Suprapubic skin (tissue), 4 donors: Measurements from ENCODE around the gene TMEM59L. TPM values are rescaled to one million over a fixed set of nuclear protein-coding genes. Genes with fewer than 3 reads are reported as not detected.

Experiments used
- DNase-seq, 2 donors: peaks; one replicate each; pipeline ENCODE4 v3.0.0-alpha.2; 2019; ENCODE audit warnings: low spot score in 2 of 2
- H3K27ac ChIP-seq: fragments of 200-600 bp; sonication (generic); one replicate; pipeline ENCODE4 v1.5.1; 2019
- H3K27me3 ChIP-seq: fragments of 200-600 bp; sonication (generic); one replicate; pipeline ENCODE4 v1.5.1; 2019
- H3K36me3 ChIP-seq: fragments of 200-600 bp; sonication (generic); one replicate; pipeline ENCODE4 v1.5.1; 2019
- H3K4me1 ChIP-seq: fragments of 200-600 bp; sonication (generic); one replicate; pipeline ENCODE4 v1.5.1; 2019
- H3K4me3 ChIP-seq: fragments of 200-600 bp; sonication (generic); one replicate; pipeline ENCODE4 v1.5.1; 2019; ENCODE audit warnings: mild to moderate bottlenecking
- H3K9me3 ChIP-seq: fragments of 200-600 bp; sonication (generic); one replicate; pipeline ENCODE4 v1.5.1; 2019
- EP300 ChIP-seq: sonication (generic); formaldehyde crosslinking; IDR thresholded peaks from one replicate; pipeline ENCODE4 v1.6.1; 2017; ENCODE audit warnings: antibody characterized with exemption
- POLR2A ChIP-seq, 2 donors: fragments of 450-650 bp; IDR thresholded peaks; one replicate each; pipeline ENCODE4 v1.6.1; 2017; ENCODE audit warnings: antibody characterized with exemption in 2 of 2, mild to moderate bottlenecking in 2 of 2, moderate library complexity in 2 of 2
- POLR2AphosphoS5 ChIP-seq, 3 donors: sonication (generic); formaldehyde crosslinking; IDR thresholded peaks; one replicate each; pipeline ENCODE4 v1.6.1; 2017; ENCODE audit warnings: antibody characterized with exemption in 3 of 3
- WGBS: methylation state at CpG from one replicate; pipeline ENCODE4 v1.1.5; 2018; 5-methylcytosine and 5-hydroxymethylcytosine counted together
- total RNA-seq, 4 donors: library from RNA; depleted of rRNA; stranded (reverse); fragments of >200 nt; gene quantifications; one replicate each; pipeline ENCODE4 v1.1.0, GENCODE V29; 2016
- TF ChIP-seq, protein P1 (sequence below), 2 donors: fragments of 200-600 bp in 1 of 2; fragments of 450-650 bp in 1 of 2; sonication (generic) in 1 of 2; IDR thresholded peaks; one replicate each; pipeline ENCODE4 v1.5.1; 2016 to 2019; ENCODE audit warnings: antibody characterized with exemption in 2 of 2, mild to moderate bottlenecking in 1 of 2, moderate library complexity in 1 of 2

Gene TMEM59L
- total RNA-seq, 4 donors from 2014 or later, result 0.49 to 1.4 (median 0.97) TPM

DNA sequence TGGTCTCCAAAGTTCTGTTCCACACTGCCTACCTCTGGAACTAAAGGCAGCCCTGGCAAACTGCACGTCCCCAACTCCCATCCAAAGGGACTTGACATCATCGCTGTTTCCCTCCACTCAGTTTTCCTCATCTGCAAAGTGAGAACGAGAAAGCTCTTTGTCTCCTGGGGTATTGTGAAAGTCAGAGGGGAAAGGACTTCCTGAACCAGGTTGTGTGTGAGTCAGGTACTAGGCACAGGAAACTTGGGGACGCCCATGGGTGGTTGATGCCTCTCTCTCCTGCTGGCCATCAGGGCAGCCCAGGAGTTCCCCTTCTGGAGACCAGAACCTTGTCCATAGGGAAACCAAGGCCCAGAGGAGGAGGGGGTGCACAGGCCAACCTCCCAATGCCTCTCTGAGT, 10.8 kb upstream of the TMEM59L start:
- Histone ChIP-seq H3K27me3 (peaks cover 54% of the 10 kb centered on the region), H3K27ac (no peak overlapping the region), H3K36me3 (no peaks in the 10 kb centered on the region), H3K4me1 (peaks cover 30% of the 10 kb centered on the region), H3K4me3 (no peak overlapping the region), H3K9me3 (no peaks in the 10 kb centered on the region)
- no peak for TF ChIP-seq POLR2AphosphoS5 (IDR thresholded peaks at IDR 0.05)
- no peak for TF ChIP-seq POLR2A (IDR thresholded peaks at IDR 0.05)
- TF ChIP-seq, protein P1, sequence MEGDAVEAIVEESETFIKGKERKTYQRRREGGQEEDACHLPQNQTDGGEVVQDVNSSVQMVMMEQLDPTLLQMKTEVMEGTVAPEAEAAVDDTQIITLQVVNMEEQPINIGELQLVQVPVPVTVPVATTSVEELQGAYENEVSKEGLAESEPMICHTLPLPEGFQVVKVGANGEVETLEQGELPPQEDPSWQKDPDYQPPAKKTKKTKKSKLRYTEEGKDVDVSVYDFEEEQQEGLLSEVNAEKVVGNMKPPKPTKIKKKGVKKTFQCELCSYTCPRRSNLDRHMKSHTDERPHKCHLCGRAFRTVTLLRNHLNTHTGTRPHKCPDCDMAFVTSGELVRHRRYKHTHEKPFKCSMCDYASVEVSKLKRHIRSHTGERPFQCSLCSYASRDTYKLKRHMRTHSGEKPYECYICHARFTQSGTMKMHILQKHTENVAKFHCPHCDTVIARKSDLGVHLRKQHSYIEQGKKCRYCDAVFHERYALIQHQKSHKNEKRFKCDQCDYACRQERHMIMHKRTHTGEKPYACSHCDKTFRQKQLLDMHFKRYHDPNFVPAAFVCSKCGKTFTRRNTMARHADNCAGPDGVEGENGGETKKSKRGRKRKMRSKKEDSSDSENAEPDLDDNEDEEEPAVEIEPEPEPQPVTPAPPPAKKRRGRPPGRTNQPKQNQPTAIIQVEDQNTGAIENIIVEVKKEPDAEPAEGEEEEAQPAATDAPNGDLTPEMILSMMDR (IDR thresholded peaks at IDR 0.05), result no peak
- TF ChIP-seq EP300, result no peak
- WGBS, result 80% methylated on average over 4 of the region's 4 CpGs
- no peak for DNase-seq

DNA sequence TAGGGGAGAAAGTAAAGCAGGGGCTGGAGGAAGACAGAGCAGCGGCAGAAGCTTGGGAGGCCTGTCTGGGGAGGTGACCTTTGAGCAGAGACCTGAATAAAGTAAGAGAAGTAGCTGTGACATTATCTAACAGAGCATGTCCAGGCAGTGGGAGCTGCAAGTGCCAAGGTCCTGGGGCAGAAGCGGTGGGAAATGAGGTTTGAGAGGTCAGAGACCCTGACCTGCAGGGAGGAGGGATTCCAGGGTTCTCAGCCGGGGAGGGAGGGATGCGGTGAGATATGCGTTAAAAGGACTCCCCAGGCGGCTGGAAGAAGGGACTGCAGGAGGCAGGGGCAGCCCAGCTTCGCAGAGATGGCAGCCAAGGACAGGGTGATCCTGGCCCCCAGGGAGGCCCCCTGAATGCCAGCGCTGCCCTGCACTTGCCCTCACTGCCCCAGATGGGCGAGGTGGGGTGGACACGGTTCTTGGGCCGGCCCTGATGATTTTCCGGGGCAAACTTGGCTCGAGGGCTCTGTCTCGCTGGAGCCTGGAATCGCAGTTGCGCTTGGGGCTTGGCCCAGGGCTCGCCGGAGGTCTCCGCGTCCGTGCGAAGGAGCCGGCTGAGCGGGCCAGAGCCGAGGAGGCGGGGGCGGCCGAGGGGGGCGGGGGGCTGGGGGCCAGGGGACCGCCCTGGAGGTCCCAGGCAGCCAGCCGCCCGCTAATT, 9.3 kb upstream of the TMEM59L start:
- TF ChIP-seq POLR2A (IDR thresholded peaks at IDR 0.05) (no peak), POLR2AphosphoS5 (IDR thresholded peaks at IDR 0.05) (no peak), EP300 (no peak)
- TF ChIP-seq, protein P1 (IDR thresholded peaks at IDR 0.05), result peak in 1 of 2 donors; percentile 15
- WGBS, result 47% methylated on average over 7 of the region's 32 CpGs
- Histone ChIP-seq H3K27me3 (peaks cover 62% of the 10 kb centered on the region), H3K9me3 (no peaks in the 10 kb centered on the region), H3K4me1 (peaks cover 43% of the 10 kb centered on the region), H3K27ac (no peak overlapping the region), H3K36me3 (no peaks in the 10 kb centered on the region), H3K4me3 (peak overlapping the region; percentile 52)
- DNase-seq, result no peak

DNA sequence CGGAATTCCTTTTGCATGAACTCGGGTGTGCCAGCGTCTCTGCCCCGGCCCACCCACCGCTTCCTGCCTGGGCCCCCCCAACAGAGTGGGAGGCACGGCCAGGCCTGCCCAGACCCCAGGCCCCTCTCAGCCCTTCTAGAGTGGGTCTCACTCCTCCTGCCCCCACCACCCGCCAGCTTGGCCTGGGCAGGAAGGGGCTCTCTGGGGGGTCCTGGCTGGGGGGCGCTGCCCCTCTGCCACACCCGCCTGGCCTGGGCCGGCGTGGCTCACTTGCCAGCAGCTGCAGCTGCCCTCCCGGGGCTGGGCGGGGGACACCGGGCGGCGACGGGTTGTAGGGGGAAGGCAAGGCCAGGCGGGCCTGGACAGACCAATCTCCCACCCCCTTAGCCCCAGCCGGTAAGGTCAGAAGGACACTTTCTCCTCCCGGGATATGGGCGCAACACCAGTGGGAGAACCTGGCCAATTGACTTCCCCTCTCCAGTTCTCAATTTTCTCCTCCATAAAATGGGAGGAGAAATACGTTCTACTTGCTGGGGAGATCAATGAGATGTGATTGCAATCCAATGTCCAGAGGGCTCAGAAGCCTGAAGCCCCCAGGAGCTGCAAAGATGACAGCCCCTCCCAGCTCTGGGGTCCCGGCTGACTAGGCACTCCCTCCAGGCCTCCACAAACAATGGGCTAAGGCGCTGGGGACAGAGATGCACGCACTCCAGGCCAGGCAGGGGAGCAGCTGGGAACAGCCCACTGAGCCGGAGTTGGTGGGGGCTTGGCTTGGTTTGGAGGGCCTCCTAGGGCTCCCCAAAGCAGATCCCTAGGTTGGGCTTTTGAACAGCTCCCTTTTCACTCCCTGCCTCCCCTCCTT, 8.5 kb upstream of the TMEM59L start:
- H3K9me3 ChIP-seq, result no peaks in the 10 kb centered on the region
- no CpG with 5 or more reads among the region's 26 CpGs for WGBS
- H3K27ac ChIP-seq, result no peak overlapping the region
- peaks cover 62% of the 10 kb centered on the region for H3K27me3 ChIP-seq
- no peak for TF ChIP-seq EP300
- no peak for TF ChIP-seq POLR2A (IDR thresholded peaks at IDR 0.05)
- no peak for TF ChIP-seq POLR2AphosphoS5 (IDR thresholded peaks at IDR 0.05)
- H3K4me1 ChIP-seq, result peaks cover 43% of the 10 kb centered on the region
- H3K36me3 ChIP-seq, result no peaks in the 10 kb centered on the region
- DNase-seq, result no peak
- H3K4me3 ChIP-seq, result peak overlapping the region; percentile 52

DNA sequence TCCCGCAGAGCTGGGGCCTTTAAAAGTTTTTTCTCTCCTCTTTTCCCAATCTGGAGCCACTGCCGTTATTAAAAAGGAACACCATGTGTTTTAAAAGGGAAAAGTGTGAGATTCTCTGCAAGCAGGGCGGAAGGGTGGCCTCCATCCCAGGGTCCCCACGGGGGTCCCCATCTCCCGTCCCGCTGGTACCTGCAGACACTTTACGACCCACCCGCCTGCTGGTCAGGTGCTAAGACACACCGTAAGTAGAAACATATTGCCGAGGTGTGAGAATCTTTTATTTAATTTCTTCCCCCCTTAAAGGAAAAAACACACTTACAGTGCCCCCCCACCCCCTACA, 7.9 kb upstream of the TMEM59L start:
- no peaks in the 10 kb centered on the region for H3K9me3 ChIP-seq
- H3K4me1 ChIP-seq, result peaks cover 43% of the 10 kb centered on the region
- H3K27me3 ChIP-seq, result peaks cover 62% of the 10 kb centered on the region
- H3K4me3 ChIP-seq, result peak overlapping the region; percentile 52
- no peaks in the 10 kb centered on the region for H3K36me3 ChIP-seq
- no peak for DNase-seq
- no peak overlapping the region for H3K27ac ChIP-seq
- WGBS, result 51% methylated on average over 10 of the region's 10 CpGs
- TF ChIP-seq, protein P1 (IDR thresholded peaks at IDR 0.05), result no peak
- TF ChIP-seq POLR2A (IDR thresholded peaks at IDR 0.05) (no peak), EP300 (no peak), POLR2AphosphoS5 (IDR thresholded peaks at IDR 0.05) (no peak)

DNA sequence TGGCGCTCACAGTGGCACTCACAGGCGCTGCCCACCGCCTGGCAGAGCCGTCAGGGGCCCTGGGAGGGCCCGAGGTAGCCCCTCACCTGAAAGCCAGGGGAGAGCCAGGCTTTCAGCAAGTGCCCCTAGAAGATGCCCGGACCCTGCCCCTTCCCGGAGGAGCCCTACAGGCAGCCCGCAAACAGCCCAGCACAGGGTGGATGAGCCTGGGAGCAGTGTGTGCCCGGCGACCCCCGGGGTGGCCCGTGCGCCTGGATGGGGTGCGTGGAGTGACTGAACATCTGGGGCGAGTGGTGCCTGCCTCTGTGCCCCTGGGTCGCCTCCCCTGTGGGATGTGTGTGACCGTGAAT, 7.5 kb upstream of the TMEM59L start:
- H3K4me3 ChIP-seq, result peak overlapping the region; percentile 52
- H3K27ac ChIP-seq, result no peak overlapping the region
- no peaks in the 10 kb centered on the region for H3K9me3 ChIP-seq
- peaks cover 43% of the 10 kb centered on the region for H3K4me1 ChIP-seq
- TF ChIP-seq EP300 (no peak), POLR2A (IDR thresholded peaks at IDR 0.05) (no peak), POLR2AphosphoS5 (IDR thresholded peaks at IDR 0.05) (no peak)
- TF ChIP-seq, protein P1 (IDR thresholded peaks at IDR 0.05), result no peak
- WGBS, result 39% methylated on average over 6 of the region's 17 CpGs
- no peaks in the 10 kb centered on the region for H3K36me3 ChIP-seq
- no peak for DNase-seq
- peaks cover 64% of the 10 kb centered on the region for H3K27me3 ChIP-seq
